Umbilical cord (tissue), 2 donors: ENCODE data around the gene ARL1. TPM values are rescaled to one million over a fixed set of nuclear protein-coding genes. Genes with fewer than 3 reads are reported as not detected.
"Not testable (repeated sequence)": the region's sequence is repeated elsewhere in the genome, so short reads cannot be mapped to it uniquely, and the experiment has no call there.

Experiments used
- DNase-seq: peaks from one replicate; pipeline ENCODE4 v3.0.0-alpha.2; 2015; ENCODE audit warnings: low spot score
- total RNA-seq: library from RNA; depleted of rRNA; stranded (reverse); fragments of >200 nt; gene quantifications from one replicate; pipeline ENCODE4 v1.2.3, GENCODE V29; 2014; ENCODE audit warnings: low replicate concordance; ENCODE audit not compliant: insufficient read depth

Gene ARL1
- total RNA-seq: 82.1 TPM

- peak; percentile 95 for DNase-seq
Observed at GRCh38 chr12:101407436-101408345, at the start of gene ARL1. Gene ARL1 (minus strand): TSS chr12:101407772. CDS start chr12:101407645, 127 bp downstream.

- no peak for DNase-seq
Observed at GRCh38 chr12:101455685-101456084, 48.1 kb upstream of the ARL1 start.

GRCh38 chr12:101441461-101442224, 34.1 kb upstream of the ARL1 start:
- DNase-seq: no peak

- DNase-seq: no peak
Observed at GRCh38 chr12:101439236-101439635, 31.7 kb upstream of the ARL1 start.

GRCh38 chr12:101436136-101436535, 28.6 kb upstream of the ARL1 start:
- no peak for DNase-seq

GRCh38 chr12:101430456-101430855, 22.9 kb upstream of the ARL1 start:
- DNase-seq: no peak

GRCh38 chr12:101424620-101425019, 17.0 kb upstream of the ARL1 start:
- no peak for DNase-seq

GRCh38 chr12:101422066-101422465, 14.5 kb upstream of the ARL1 start:
- not testable (repeated sequence) for DNase-seq

GRCh38 chr12:101415228-101415627, 7.7 kb upstream of the ARL1 start:
- DNase-seq: no peak

GRCh38 chr12:101414533-101415119, 7.1 kb upstream of the ARL1 start:
- DNase-seq: peak; percentile 63

- not testable (repeated sequence) for DNase-seq
Observed at GRCh38 chr12:101410169-101410568, 2.6 kb upstream of the ARL1 start.

- DNase-seq: no peak
Observed at GRCh38 chr12:101407049-101407435, 530 bp downstream of the ARL1 start.

- DNase-seq: not testable (repeated sequence)
Observed at GRCh38 chr12:101391181-101391580, 16.4 kb downstream of the ARL1 start.

GRCh38 chr12:101379149-101379548, 28.4 kb downstream of the ARL1 start:
- no peak for DNase-seq

- no peak for DNase-seq
Observed at GRCh38 chr12:101375573-101375972, 32.0 kb downstream of the ARL1 start.

GRCh38 chr12:101372431-101372830, 35.1 kb downstream of the ARL1 start:
- no peak for DNase-seq

GRCh38 chr12:101368016-101368415, 39.6 kb downstream of the ARL1 start:
- DNase-seq: no peak

- DNase-seq: no peak
Observed at GRCh38 chr12:101361455-101361854, 46.1 kb downstream of the ARL1 start.

- no peak for DNase-seq
Observed at GRCh38 chr12:101356794-101357193, 50.8 kb downstream of the ARL1 start.

- no peak for DNase-seq
Observed at GRCh38 chr12:101351682-101352081, 55.9 kb downstream of the ARL1 start.

GRCh38 chr12:101343893-101344292, 63.7 kb downstream of the ARL1 start:
- no peak for DNase-seq
